MM.1S (cell line): ENCODE measurements around the gene NRG2.

Source experiments
- DNase-seq: peaks from one replicate; pipeline ENCODE4 v3.0.0-alpha.2; 2015
- H2AFZ ChIP-seq: fragments of 300-600 bp; sonication (generic); 2 replicates; pipeline ENCODE4 v1.6.0; 2016; ENCODE audit warnings: antibody characterized with exemption, low read length
- H3F3A ChIP-seq: fragments of 300-600 bp; sonication (generic); 2 replicates; pipeline ENCODE4 v1.6.1; 2016; ENCODE audit warnings: mild to moderate bottlenecking, antibody characterized with exemption, low read length, moderate library complexity, mixed read lengths; ENCODE audit not compliant: insufficient read depth
- H3K27ac ChIP-seq: fragments of 300-600 bp; sonication (generic); 2 replicates; pipeline ENCODE4 v1.5.1; 2016; ENCODE audit warnings: mild to moderate bottlenecking, low read length
- H3K27me3 ChIP-seq: fragments of 300-600 bp; sonication (generic); replicated peaks from 2 replicates; pipeline ENCODE4 v1.6.0; 2016; ENCODE audit warnings: low read length; ENCODE audit not compliant: insufficient read depth
- H3K36me3 ChIP-seq: fragments of 300-600 bp; sonication (generic); replicated peaks from 2 replicates; pipeline ENCODE4 v1.6.1; 2016; ENCODE audit warnings: mild to moderate bottlenecking, low read length, mixed read lengths; ENCODE audit not compliant: insufficient read depth
- H3K4me1 ChIP-seq: fragments of 300-600 bp; sonication (generic); 2 replicates; pipeline ENCODE4 v1.6.1; 2016; ENCODE audit warnings: low read length, mixed read lengths
- H3K4me2 ChIP-seq: fragments of 300-600 bp; sonication (generic); 2 replicates; pipeline ENCODE4 v1.6.0; 2016; ENCODE audit warnings: low read depth, low read length
- H3K4me3 ChIP-seq: fragments of 300-600 bp; sonication (generic); 2 replicates; pipeline ENCODE4 v1.5.1; 2016; ENCODE audit warnings: low read length, mixed read lengths
- H3K79me2 ChIP-seq: fragments of 300-600 bp; sonication (generic); 2 replicates; pipeline ENCODE4 v1.6.1; 2016; ENCODE audit warnings: mixed run types, low read length, mixed read lengths
- H3K9ac ChIP-seq: fragments of 300-600 bp; sonication (generic); 2 replicates; pipeline ENCODE4 v1.6.1; 2016; ENCODE audit warnings: low read length, mixed read lengths
- H3K9me2 ChIP-seq: fragments of 300-600 bp; sonication (generic); replicated peaks from 2 replicates; pipeline ENCODE4 v1.6.1; 2016; ENCODE audit warnings: mild to moderate bottlenecking, low read length, mixed read lengths; ENCODE audit not compliant: insufficient read depth
- H3K9me3 ChIP-seq: fragments of 300-600 bp; sonication (generic); replicated peaks from 2 replicates; pipeline ENCODE4 v1.6.1; 2016; ENCODE audit warnings: mild to moderate bottlenecking, low read length, mixed read lengths; ENCODE audit not compliant: insufficient read depth
- H4K20me1 ChIP-seq: fragments of 300-600 bp; sonication (generic); 2 replicates; pipeline ENCODE4 v1.6.1; 2016; ENCODE audit warnings: mild to moderate bottlenecking, low read length, moderate library complexity, mixed read lengths; ENCODE audit not compliant: insufficient read depth
- CTCF ChIP-seq: fragments of 300-600 bp; sonication (generic); IDR thresholded peaks from 2 replicates; pipeline ENCODE4 v1.5.1; 2016; ENCODE audit warnings: antibody characterized with exemption, low read length, mixed read lengths
- EZH2 ChIP-seq: fragments of 300-600 bp; sonication (generic); optimal IDR thresholded peaks from 2 replicates; pipeline ENCODE3; 2017; ENCODE audit warnings: low read depth, mild to moderate bottlenecking, antibody characterized with exemption, low read length, mixed read lengths
- EZH2phosphoT487 ChIP-seq: fragments of 300-600 bp; sonication (generic); IDR thresholded peaks from 2 replicates; pipeline ENCODE4 v1.6.1; 2018; ENCODE audit warnings: antibody characterized with exemption, low read length

The NRG2 gene

GRCh38 chr5:140033037-140033760, 9.9 kb downstream of the NRG2 start:
- no peaks in the 10 kb centered on the region for H3K27me3 ChIP-seq
- no peaks in the 10 kb centered on the region for H4K20me1 ChIP-seq
- H3K4me2 ChIP-seq = no peak overlapping the region
- no peaks in the 10 kb centered on the region for H3K9me2 ChIP-seq
- TF ChIP-seq EZH2 (no peak), CTCF (no peak), EZH2phosphoT487 (no peak)
- no peak overlapping the region for H2AFZ ChIP-seq
- H3K79me2 ChIP-seq = no peaks in the 10 kb centered on the region
- H3F3A ChIP-seq = peaks cover 3% of the 10 kb centered on the region
- no peak overlapping the region for H3K4me3 ChIP-seq
- H3K36me3 ChIP-seq = no peaks in the 10 kb centered on the region
- no peak overlapping the region for H3K27ac ChIP-seq
- DNase-seq = no peak
- H3K9me3 ChIP-seq = no peaks in the 10 kb centered on the region
- peaks cover 2% of the 10 kb centered on the region; the same call in 1 of the 2 replicates for H3K4me1 ChIP-seq
- H3K9ac ChIP-seq = no peak overlapping the region

- H3K79me2 ChIP-seq = no peaks in the 10 kb centered on the region
- no peaks in the 10 kb centered on the region for H3F3A ChIP-seq
- H3K4me2 ChIP-seq = no peak overlapping the region
- H3K36me3 ChIP-seq = no peaks in the 10 kb centered on the region
- DNase-seq = no peak
- no peaks in the 10 kb centered on the region for H3K4me1 ChIP-seq
- TF ChIP-seq EZH2 = no peak
- TF ChIP-seq EZH2phosphoT487 = no peak
- TF ChIP-seq CTCF = no peak
- H3K4me3 ChIP-seq = no peak overlapping the region
- H4K20me1 ChIP-seq = no peaks in the 10 kb centered on the region
- no peak overlapping the region for H2AFZ ChIP-seq
- no peaks in the 10 kb centered on the region for H3K9me2 ChIP-seq
- H3K27me3 ChIP-seq = no peaks in the 10 kb centered on the region
- no peak overlapping the region for H3K9ac ChIP-seq
- H3K9me3 ChIP-seq = no peaks in the 10 kb centered on the region
- no peak overlapping the region for H3K27ac ChIP-seq
Measured at GRCh38 chr5:140032296-140032695, 10.8 kb downstream of the NRG2 start.

- no peaks in the 10 kb centered on the region for H3K9me3 ChIP-seq
- H3K9ac ChIP-seq = no peak overlapping the region
- H3K4me2 ChIP-seq = no peak overlapping the region
- H3K4me1 ChIP-seq = no peaks in the 10 kb centered on the region
- TF ChIP-seq EZH2phosphoT487 = no peak
- H3K4me3 ChIP-seq = no peak overlapping the region
- H3F3A ChIP-seq = no peaks in the 10 kb centered on the region
- no peaks in the 10 kb centered on the region for H4K20me1 ChIP-seq
- no peaks in the 10 kb centered on the region for H3K27me3 ChIP-seq
- H3K27ac ChIP-seq = no peak overlapping the region
- no peaks in the 10 kb centered on the region for H3K36me3 ChIP-seq
- no peaks in the 10 kb centered on the region for H3K79me2 ChIP-seq
- no peak for DNase-seq
- no peak overlapping the region for H2AFZ ChIP-seq
- no peaks in the 10 kb centered on the region for H3K9me2 ChIP-seq
Measured at GRCh38 chr5:140027807-140028206, 15.3 kb downstream of the NRG2 start.

GRCh38 chr5:140025736-140026135, 17.4 kb downstream of the NRG2 start:
- H3K4me3 ChIP-seq = no peak overlapping the region
- no peaks in the 10 kb centered on the region for H3K36me3 ChIP-seq
- no peak for TF ChIP-seq CTCF
- TF ChIP-seq EZH2phosphoT487 = no peak
- TF ChIP-seq EZH2 = no peak
- DNase-seq = no peak
- no peak overlapping the region for H3K9ac ChIP-seq
- H3F3A ChIP-seq = no peaks in the 10 kb centered on the region
- no peak overlapping the region for H3K27ac ChIP-seq
- H3K9me3 ChIP-seq = no peaks in the 10 kb centered on the region
- H3K27me3 ChIP-seq = no peaks in the 10 kb centered on the region
- no peak overlapping the region for H3K4me2 ChIP-seq
- H4K20me1 ChIP-seq = no peaks in the 10 kb centered on the region
- no peaks in the 10 kb centered on the region for H3K79me2 ChIP-seq
- no peaks in the 10 kb centered on the region for H3K9me2 ChIP-seq
- H3K4me1 ChIP-seq = no peaks in the 10 kb centered on the region
- H2AFZ ChIP-seq = no peak overlapping the region
